ENCODE measurements around the gene EXOC8. TPM values are rescaled to one million over a fixed set of nuclear protein-coding genes. Genes with fewer than 3 reads are reported as not detected.

EXOC8 gene
- total RNA-seq, 1 experiment from 2014 or later: 16.9 TPM

- DNase-seq (ENCODE audit: low read depth in 1 of 2, low spot score in 2 of 2): peak in 1 of 2 experiments; percentile 47
- Histone ChIP-seq H3K36me3 (peaks cover 58% of the 10 kb centered on the region), H3K27ac (peak within 1 kb of the TSS; percentile 94), H3K9me3 (replicated peaks) (no peaks in the 10 kb centered on the region), H3K4me3 (peak within 1 kb of the TSS; percentile 65), H3K4me1 (replicated peaks) (peaks cover 36% of the 10 kb centered on the region), H3K27me3 (replicated peaks) (no peaks in the 10 kb centered on the region)
Observed at GRCh38 chr1:231338270-231339128, 847 bp upstream of the EXOC8 start, which contains the start of gene SPRTN. Gene SPRTN (plus strand): TSS chr1:231338293. CDS start chr1:231338384, 91 bp downstream.

GRCh38 chr1:231337043-231337471, 595 bp downstream of the EXOC8 start:
- H3K36me3 ChIP-seq: peaks cover 54% of the 10 kb centered on the region

GRCh38 chr1:231335663-231336602, 1.7 kb downstream of the EXOC8 start:
- H3K36me3 ChIP-seq: peaks cover 43% of the 10 kb centered on the region
- no peak for DNase-seq (ENCODE audit: low read depth in 1 of 2, low spot score in 2 of 2)
- H3K27me3 ChIP-seq (replicated peaks): no peaks in the 10 kb centered on the region
- H3K27ac ChIP-seq: no peak overlapping the region
- peak overlapping the region; percentile 65 for H3K4me3 ChIP-seq
- H3K4me1 ChIP-seq (replicated peaks): peaks cover 36% of the 10 kb centered on the region
- H3K9me3 ChIP-seq (replicated peaks): no peaks in the 10 kb centered on the region

More at GRCh38 chr1:231337043-231337471, 595 bp downstream of the EXOC8 start:
- no peak for DNase-seq (ENCODE audit: low read depth in 1 of 2, low spot score in 2 of 2)
- Histone ChIP-seq H3K9me3 (replicated peaks) (no peaks in the 10 kb centered on the region), H3K27ac (peak overlapping the region; percentile 94), H3K4me1 (replicated peaks) (peaks cover 36% of the 10 kb centered on the region), H3K27me3 (replicated peaks) (no peaks in the 10 kb centered on the region), H3K4me3 (peak overlapping the region; percentile 65)

- DNase-seq (ENCODE audit: low read depth in 1 of 2, low spot score in 2 of 2): no peak
- no peaks in the 10 kb centered on the region for H3K9me3 ChIP-seq (replicated peaks)
- H3K4me1 ChIP-seq (replicated peaks): peaks cover 36% of the 10 kb centered on the region
- no peak overlapping the region for H3K4me3 ChIP-seq
- H3K36me3 ChIP-seq: peaks cover 36% of the 10 kb centered on the region
- H3K27ac ChIP-seq: no peak overlapping the region
- no peaks in the 10 kb centered on the region for H3K27me3 ChIP-seq (replicated peaks)
Observed at GRCh38 chr1:231334952-231335351, 2.7 kb downstream of the EXOC8 start.

GRCh38 chr1:231334079-231334666, 3.5 kb downstream of the EXOC8 start:
- H3K9me3 ChIP-seq (replicated peaks): no peaks in the 10 kb centered on the region
- H3K27ac ChIP-seq: no peak overlapping the region
- H3K4me3 ChIP-seq: no peak overlapping the region
- H3K4me1 ChIP-seq (replicated peaks): peaks cover 32% of the 10 kb centered on the region
- H3K27me3 ChIP-seq (replicated peaks): no peaks in the 10 kb centered on the region
- H3K36me3 ChIP-seq: peaks cover 36% of the 10 kb centered on the region
- no peak for DNase-seq (ENCODE audit: low read depth in 1 of 2, low spot score in 2 of 2)

- H3K4me3 ChIP-seq: no peak overlapping the region
- no peak overlapping the region for H3K27ac ChIP-seq
- H3K27me3 ChIP-seq (replicated peaks): no peaks in the 10 kb centered on the region
- H3K9me3 ChIP-seq (replicated peaks): no peaks in the 10 kb centered on the region
- no peak for DNase-seq (ENCODE audit: low read depth in 1 of 2, low spot score in 2 of 2)
- H3K4me1 ChIP-seq (replicated peaks): peaks cover 29% of the 10 kb centered on the region
- H3K36me3 ChIP-seq: peaks cover 32% of the 10 kb centered on the region
Observed at GRCh38 chr1:231332761-231333160, 4.9 kb downstream of the EXOC8 start.

GRCh38 chr1:231329483-231329882, 8.2 kb downstream of the EXOC8 start:
- peaks cover 19% of the 10 kb centered on the region for H3K36me3 ChIP-seq
- H3K27ac ChIP-seq: no peak overlapping the region
- no peaks in the 10 kb centered on the region; the same call in 1 of the 2 replicates for H3K27me3 ChIP-seq (replicated peaks)
- H3K9me3 ChIP-seq (replicated peaks): no peaks in the 10 kb centered on the region
- H3K4me1 ChIP-seq (replicated peaks): peaks cover 9% of the 10 kb centered on the region; the same call in 1 of the 2 replicates
- no peak overlapping the region for H3K4me3 ChIP-seq
- no peak for DNase-seq (ENCODE audit: low read depth in 1 of 2, low spot score in 2 of 2)

- Histone ChIP-seq H3K4me1 (replicated peaks) (no peaks in the 10 kb centered on the region), H3K27ac (no peak overlapping the region), H3K9me3 (replicated peaks) (no peaks in the 10 kb centered on the region), H3K4me3 (no peak overlapping the region), H3K36me3 (peaks cover under 1% of the 10 kb centered on the region), H3K27me3 (replicated peaks) (no peaks in the 10 kb centered on the region; the same call in 1 of the 2 replicates)
- DNase-seq (ENCODE audit: low read depth in 1 of 2, low spot score in 2 of 2): no peak
Observed at GRCh38 chr1:231327617-231328016, 10.0 kb downstream of the EXOC8 start.

GRCh38 chr1:231326248-231326647, 11.4 kb downstream of the EXOC8 start:
- DNase-seq (ENCODE audit: low read depth in 1 of 2, low spot score in 2 of 2): no peak
- no peaks in the 10 kb centered on the region for H3K4me1 ChIP-seq (replicated peaks)

GRCh38 chr1:231324660-231325059, 13.0 kb downstream of the EXOC8 start:
- Histone ChIP-seq H3K9me3 (replicated peaks) (no peaks in the 10 kb centered on the region; the same call in 1 of the 2 replicates), H3K36me3 (no peaks in the 10 kb centered on the region), H3K4me1 (replicated peaks) (no peaks in the 10 kb centered on the region), H3K27ac (no peak overlapping the region), H3K27me3 (replicated peaks) (no peaks in the 10 kb centered on the region; the same call in 1 of the 2 replicates), H3K4me3 (no peak overlapping the region)
- no peak for DNase-seq (ENCODE audit: low read depth in 1 of 2, low spot score in 2 of 2)

More at GRCh38 chr1:231326248-231326647, 11.4 kb downstream of the EXOC8 start:
- H3K4me3 ChIP-seq: no peak overlapping the region
- no peaks in the 10 kb centered on the region for H3K36me3 ChIP-seq
- no peaks in the 10 kb centered on the region for H3K9me3 ChIP-seq (replicated peaks)
- H3K27me3 ChIP-seq (replicated peaks): no peaks in the 10 kb centered on the region; the same call in 1 of the 2 replicates
- no peak overlapping the region for H3K27ac ChIP-seq

- no peak overlapping the region for H3K27ac ChIP-seq
Observed at GRCh38 chr1:231322880-231323530, 14.6 kb downstream of the EXOC8 start.

GRCh38 chr1:231319080-231319479, 18.6 kb downstream of the EXOC8 start:
- H3K27ac ChIP-seq: no peak overlapping the region
- no peak overlapping the region for H3K4me3 ChIP-seq
- H3K9me3 ChIP-seq (replicated peaks): no peaks in the 10 kb centered on the region; the same call in 1 of the 2 replicates
- no peaks in the 10 kb centered on the region for H3K27me3 ChIP-seq (replicated peaks)
- H3K36me3 ChIP-seq: no peaks in the 10 kb centered on the region
- H3K4me1 ChIP-seq (replicated peaks): no peaks in the 10 kb centered on the region
- no peak for DNase-seq (ENCODE audit: low read depth in 1 of 2, low spot score in 2 of 2)

More at GRCh38 chr1:231322880-231323530, 14.6 kb downstream of the EXOC8 start:
- H3K27me3 ChIP-seq (replicated peaks): no peaks in the 10 kb centered on the region; the same call in 1 of the 2 replicates
- H3K4me1 ChIP-seq (replicated peaks): no peaks in the 10 kb centered on the region
- H3K36me3 ChIP-seq: no peaks in the 10 kb centered on the region
- H3K9me3 ChIP-seq (replicated peaks): no peaks in the 10 kb centered on the region; the same call in 1 of the 2 replicates
- H3K4me3 ChIP-seq: no peak overlapping the region
- peak in 1 of 2 experiments; percentile 8 for DNase-seq (ENCODE audit: low read depth in 1 of 2, low spot score in 2 of 2)

Data from SJSA1 (cell line).